Bladder microvascular endothelial cell (primary cell): ENCODE results near the gene PLPP3. TPM values are rescaled to one million over a fixed set of nuclear protein-coding genes. Genes with fewer than 3 reads are reported as not detected.

Experiments used
- total RNA-seq: library from RNA; depleted of rRNA; stranded (reverse); fragments of >200 nt; gene quantifications from 2 replicates; pipeline ENCODE4 v1.2.3, GENCODE V29; 2014

The PLPP3 gene
- total RNA-seq = 11.5 and 35.7 TPM in 2 replicates

DNA sequence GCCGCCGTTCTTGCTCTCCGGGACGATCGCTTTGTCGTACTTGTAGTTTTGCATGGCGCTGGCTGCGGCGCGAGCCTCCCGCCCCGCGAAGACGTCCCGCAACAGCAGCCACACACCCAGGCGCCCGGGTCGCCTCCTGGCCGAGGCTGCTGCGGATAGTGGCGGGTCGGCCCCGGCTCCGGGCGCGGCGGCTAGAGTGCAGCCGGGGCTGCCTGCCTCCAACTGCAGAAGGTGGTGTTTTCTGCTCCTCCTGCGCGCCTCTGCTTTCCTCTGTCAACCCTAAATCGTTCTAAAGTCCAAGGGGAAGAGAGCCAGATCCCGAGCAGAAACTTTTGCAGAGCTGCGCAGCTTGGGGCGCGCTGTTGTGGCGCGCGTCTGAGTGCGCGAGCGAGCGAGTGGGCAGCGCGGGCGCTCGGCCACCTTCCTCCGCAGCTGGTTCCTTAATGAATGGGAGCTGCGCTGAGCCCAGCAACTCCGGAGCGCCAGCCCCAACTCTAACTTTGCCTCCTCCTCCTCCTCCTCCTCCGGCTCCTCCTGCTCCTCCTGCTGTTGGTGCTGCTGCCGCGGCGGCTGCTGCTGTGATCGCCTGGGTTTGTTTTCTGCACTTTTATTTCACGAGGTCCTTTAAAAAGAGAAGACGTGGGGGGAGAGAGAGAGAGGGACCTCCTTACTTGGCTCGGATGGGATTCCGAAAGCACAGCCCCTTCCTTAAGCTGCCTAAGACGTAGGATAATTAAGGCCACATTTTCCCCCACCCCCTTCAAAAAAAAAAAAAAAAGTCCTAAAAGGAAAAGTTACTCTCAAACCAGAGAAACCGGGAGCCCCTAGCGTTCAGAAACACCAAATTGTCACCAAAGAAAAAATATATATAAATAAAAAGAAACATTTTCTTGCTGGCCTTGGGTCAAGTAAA is at the start of gene PLPP3:
PLPP3 (minus strand) TSS at position 601 of the 913 bp plus-strand sequence; CDS start at position 54, 547 bp downstream.

Other genes with a start within 250 kb of the PLPP3 start
- 0.32 and 2.5 TPM in 2 replicates for gene PRKAA2, start 65.8 kb upstream of the PLPP3 start, total RNA-seq
- gene FYB2, start 239.8 kb upstream of the PLPP3 start, total RNA-seq = not detected in 2 replicates